ENCODE data around the gene BTNL2. TPM values are rescaled to one million over a fixed set of nuclear protein-coding genes. Genes with fewer than 3 reads are reported as not detected.

BTNL2 gene, protein sequence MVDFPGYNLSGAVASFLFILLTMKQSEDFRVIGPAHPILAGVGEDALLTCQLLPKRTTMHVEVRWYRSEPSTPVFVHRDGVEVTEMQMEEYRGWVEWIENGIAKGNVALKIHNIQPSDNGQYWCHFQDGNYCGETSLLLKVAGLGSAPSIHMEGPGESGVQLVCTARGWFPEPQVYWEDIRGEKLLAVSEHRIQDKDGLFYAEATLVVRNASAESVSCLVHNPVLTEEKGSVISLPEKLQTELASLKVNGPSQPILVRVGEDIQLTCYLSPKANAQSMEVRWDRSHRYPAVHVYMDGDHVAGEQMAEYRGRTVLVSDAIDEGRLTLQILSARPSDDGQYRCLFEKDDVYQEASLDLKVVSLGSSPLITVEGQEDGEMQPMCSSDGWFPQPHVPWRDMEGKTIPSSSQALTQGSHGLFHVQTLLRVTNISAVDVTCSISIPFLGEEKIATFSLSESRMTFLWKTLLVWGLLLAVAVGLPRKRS
- not detected for total RNA-seq

DNA sequence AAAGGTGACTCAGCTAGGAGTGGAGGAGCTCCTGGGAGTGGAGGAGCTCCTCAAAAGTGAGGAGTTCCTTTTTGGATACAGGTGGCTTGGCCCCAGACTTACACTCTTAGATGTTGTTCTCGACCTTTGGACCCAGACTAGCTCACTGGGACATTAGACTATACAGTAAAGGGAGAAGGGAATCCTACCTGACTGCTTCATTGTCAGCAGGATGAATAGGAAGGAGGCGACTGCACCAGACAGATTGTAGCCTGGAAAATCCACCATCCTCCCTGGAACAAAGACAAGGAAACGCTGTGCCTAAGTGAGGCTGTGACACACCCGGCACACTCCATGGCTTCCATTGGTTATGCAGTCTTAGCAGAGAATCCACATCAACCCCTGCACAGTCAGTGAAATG is at the start of gene BTNL2:
BTNL2 (minus strand) TSS at position 325 of the 400 bp plus-strand sequence; CDS start at position 267, 58 bp downstream.

DNA sequence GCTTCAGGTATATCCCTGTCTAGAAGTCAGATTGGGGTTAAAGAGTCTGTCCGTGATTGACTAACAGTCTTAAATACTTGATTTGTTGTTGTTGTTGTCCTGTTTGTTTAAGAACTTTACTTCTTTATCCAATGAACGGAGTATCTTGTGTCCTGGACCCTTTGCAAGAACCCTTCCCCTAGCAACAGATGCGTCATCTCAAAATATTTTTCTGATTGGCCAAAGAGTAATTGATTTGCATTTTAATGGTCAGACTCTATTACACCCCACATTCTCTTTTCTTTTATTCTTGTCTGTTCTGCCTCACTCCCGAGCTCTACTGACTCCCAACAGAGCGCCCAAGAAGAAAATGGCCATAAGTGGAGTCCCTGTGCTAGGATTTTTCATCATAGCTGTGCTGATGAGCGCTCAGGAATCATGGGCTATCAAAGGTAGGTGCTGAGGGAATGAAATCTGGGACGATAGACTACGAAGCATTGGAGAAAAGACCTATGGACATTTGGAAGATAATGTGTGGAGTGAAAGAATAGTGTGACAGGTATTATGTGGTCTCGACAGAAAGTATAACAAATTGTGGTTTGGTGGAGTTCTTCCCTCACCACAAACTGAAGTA is 32.7 kb upstream of the BTNL2 start, which contains the start of gene HLA-DRA:
HLA-DRA (plus strand) TSS at position 286 of the 613 bp plus-strand sequence; CDS start at position 350, 64 bp downstream.

DNA sequence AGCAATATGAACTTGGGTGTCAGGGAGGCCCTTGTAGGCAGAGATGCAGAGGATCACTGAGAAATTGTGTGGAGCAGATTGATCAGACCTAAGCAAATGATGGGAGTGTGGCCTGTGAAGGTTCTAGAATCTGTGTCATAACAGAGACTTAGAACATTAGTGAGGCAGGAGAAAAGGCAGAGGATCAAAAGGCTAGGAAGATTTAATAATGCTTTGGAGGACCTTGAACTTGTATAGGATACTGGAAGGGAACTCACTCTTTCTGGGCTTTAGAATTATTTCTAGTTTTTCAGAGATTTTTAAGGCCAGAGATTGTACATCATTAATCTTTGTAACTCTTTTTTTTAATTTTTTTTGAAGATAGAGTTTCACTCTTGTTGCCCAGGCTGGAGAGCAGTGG is 35.2 kb downstream of the BTNL2 start, which contains the start of gene TSBP1:
TSBP1 (minus strand) TSS at position 101 of the 400 bp plus-strand sequence. CDS start 197 bp downstream, outside the sequence.

Small RNAs within 50 kb of the gene (small RNA-seq; reads per million reads assigned to genes)
- gene RNU6-603P (ENCODE audit: low replicate concordance) = not detected

Other genes starting within 250 kb of the BTNL2 start
- 14.0 TPM for gene EGFL8, start 242.6 kb downstream of the BTNL2 start, total RNA-seq
- gene AGPAT1, start 231.1 kb downstream of the BTNL2 start, total RNA-seq = 29.7 TPM
- 65.9 TPM for gene RNF5, start 228.8 kb downstream of the BTNL2 start, total RNA-seq
- gene AGER, start 222.9 kb downstream of the BTNL2 start, total RNA-seq = 6.0 TPM
- 86.2 TPM for gene PBX2, start 217.0 kb downstream of the BTNL2 start, total RNA-seq
- gene GPSM3, start 214.5 kb downstream of the BTNL2 start, total RNA-seq = 7.8 TPM
- gene NOTCH4, start 183.1 kb downstream of the BTNL2 start, total RNA-seq = 22.2 TPM
- gene TSBP1, start 35.3 kb downstream of the BTNL2 start, total RNA-seq = not detected
- gene HLA-DRA, start 32.7 kb upstream of the BTNL2 start, total RNA-seq = 136 TPM
- 1.8 TPM for gene HLA-DRB5, start 123.1 kb upstream of the BTNL2 start, total RNA-seq
- gene HLA-DRB1, start 182.7 kb upstream of the BTNL2 start, total RNA-seq = 31.2 TPM
- gene HLA-DQA1, start 230.2 kb upstream of the BTNL2 start, total RNA-seq = 4.4 TPM

Measured in metanephros (tissue), 2 donors.